ENCODE data around the gene NAALADL2. TPM values are rescaled to one million over a fixed set of nuclear protein-coding genes. Genes with fewer than 3 reads are reported as not detected.

Gene NAALADL2
- total RNA-seq, 1 experiment from 2014 or later = 1.6 TPM

- Histone ChIP-seq H3T11ph (ENCODE audit: low read length) (no peak overlapping the region), H3K4ac (ENCODE audit: low read depth, low read length) (no peak overlapping the region), H3K9ac (ENCODE audit: extremely low read depth, insufficient read length, low read length) (no peak overlapping the region), H4K8ac (replicated peaks; ENCODE audit: insufficient read length, low read depth, low read length) (no peak overlapping the region), H2AFZ (ENCODE audit: low read length) (no peak overlapping the region), H3K56ac (ENCODE audit: insufficient read length, low read depth, low read length) (no peak overlapping the region), H2BK20ac (ENCODE audit: low read depth, low read length, poor library complexity, severe bottlenecking) (no peak overlapping the region), H4K91ac (ENCODE audit: insufficient read length, low read depth, low read length) (no peak overlapping the region), H4K5ac (ENCODE audit: insufficient read length, low read depth, low read length) (no peak overlapping the region), H3K14ac (ENCODE audit: insufficient read depth, low read length) (no peak overlapping the region), H3K27ac (ENCODE audit: insufficient read length, low read depth, low read length) (no peak overlapping the region), H2BK120ac (ENCODE audit: low read depth, low read length, poor library complexity, severe bottlenecking) (no peak overlapping the region), H3K23me2 (ENCODE audit: insufficient read length, low read depth, low read length, poor library complexity, severe bottlenecking) (no peaks in the 10 kb centered on the region), H3K9me3 (ENCODE audit: control insufficient read depth, low read depth, low read length) (no peaks in the 10 kb centered on the region), H3K23ac (ENCODE audit: insufficient read length, low read depth, low read length) (no peak overlapping the region), H4K20me1 (ENCODE audit: control insufficient read depth, insufficient read depth, insufficient read length) (no peaks in the 10 kb centered on the region), H2BK5ac (ENCODE audit: insufficient read length, low read length) (no peak overlapping the region), H2BK15ac (ENCODE audit: low read depth, low read length) (no peak overlapping the region), H2BK12ac (ENCODE audit: insufficient read length, low read depth, low read length) (no peak overlapping the region), H3K4me2 (ENCODE audit: insufficient read depth, insufficient read length, low read length) (no peak overlapping the region), H3K4me1 (ENCODE audit: insufficient read depth, low read length) (no peaks in the 10 kb centered on the region), H3K79me1 (ENCODE audit: insufficient read depth, low read depth, low read length, poor library complexity, severe bottlenecking) (no peaks in the 10 kb centered on the region), H3K27me3 (ENCODE audit: insufficient read depth, low read length) (no peaks in the 10 kb centered on the region), H2AK5ac (ENCODE audit: insufficient read length, low read length) (no peak overlapping the region), H3K79me2 (ENCODE audit: insufficient read depth, low read length) (no peaks in the 10 kb centered on the region), H3K18ac (ENCODE audit: insufficient read length, low read depth, low read length) (no peak overlapping the region)
- peaks cover 0 to 3% of the 10 kb centered on the region in 2 experiments; a peak in 1 of 4 replicates for H3K4me1 Mint-ChIP-seq
- DNase-seq = no peak
- no peaks in the 10 kb centered on the region for H3K36me3 Mint-ChIP-seq (ENCODE audit: insufficient read depth in 1 of 3, low read depth in 3 of 3)
- no CpG with 5 or more reads among the region's 3 CpGs for WGBS (ENCODE audit: extremely low coverage, insufficient read length, low lambda C conversion rate)
- H3K9me3 Mint-ChIP-seq = no peaks in the 10 kb centered on the region
- H3K27ac Mint-ChIP-seq = 0 out of 7 replicates have a peak overlapping the region, but pooled peaks of 1 of the 3 experiments have one; percentile 27
- no peak for TF ChIP-seq CTCF (conservative IDR thresholded peaks at IDR 0.05)
- no peaks in the 10 kb centered on the region for H3K27me3 Mint-ChIP-seq (ENCODE audit: low read depth)
- H3K4me3 Mint-ChIP-seq = no peak overlapping the region
Measured at GRCh38 chr3:175070946-175071345, 211.8 kb downstream of the NAALADL2 start.

Data from H9 (cell line).